ENCODE data around the gene SPATA33.

DNA sequence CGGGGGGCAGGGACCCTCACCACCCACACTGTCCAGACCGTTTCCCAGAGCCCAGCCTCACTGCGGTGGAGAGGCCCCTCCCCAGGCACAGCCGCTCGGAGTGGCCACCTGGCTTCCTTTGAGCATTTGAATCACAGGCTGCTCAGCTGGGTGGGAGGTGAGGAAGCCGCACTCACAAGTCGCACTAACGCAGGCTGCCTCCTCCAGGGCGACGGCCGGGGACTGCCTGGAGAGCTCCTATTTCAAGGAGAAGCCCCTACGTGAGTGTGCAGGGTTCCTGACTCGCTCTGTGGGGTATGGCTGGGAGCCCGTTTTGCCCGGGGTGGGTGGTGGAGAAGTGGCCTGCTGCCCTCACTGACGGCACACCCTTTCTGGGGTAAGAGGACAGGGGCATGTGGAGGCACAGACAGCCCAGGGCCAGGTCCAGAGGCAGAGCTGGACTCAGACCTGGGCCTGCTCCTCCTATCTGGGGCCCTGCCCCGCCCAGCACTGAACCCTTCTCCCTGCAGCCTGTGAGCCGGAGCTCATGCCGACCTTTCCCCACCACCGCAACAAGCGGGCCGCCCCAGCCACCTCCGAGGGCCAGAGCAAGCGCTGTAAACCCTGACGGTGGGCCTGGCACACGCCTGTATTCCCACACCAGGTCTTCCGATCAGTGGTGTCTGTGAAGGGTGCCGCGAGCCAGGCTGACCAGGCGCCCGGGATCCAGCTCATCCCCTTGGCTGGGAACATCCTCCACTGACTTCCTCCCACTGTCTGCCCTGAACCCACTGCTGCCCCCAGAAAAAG is 37.6 kb downstream of the SPATA33 start:
- TF ChIP-seq CTCF (IDR thresholded peaks at IDR 0.05; ENCODE audit: low read depth, low read length), result no peak
- TF ChIP-seq EZH2phosphoT487 (IDR thresholded peaks at IDR 0.05; ENCODE audit: low read depth), result no peak

Data from OCI-LY3 (cell line).